DOHH2 (cell line): ENCODE data around the gene IRX4.

Source experiments
- EZH2phosphoT487 ChIP-seq: fragments of 200-600 bp; sonication (generic); IDR thresholded peaks from 2 replicates; pipeline ENCODE4 v1.6.1; 2017; ENCODE audit warnings: borderline replicate concordance, mild to moderate bottlenecking, antibody characterized with exemption, low read length, moderate library complexity, mixed read lengths
- TF ChIP-seq, protein P1 (sequence below): fragments of 200-600 bp; sonication (generic); IDR thresholded peaks from one replicate; pipeline ENCODE4 v1.5.1; 2014; ENCODE audit warnings: antibody characterized with exemption, mild to moderate bottlenecking, low read depth, low read length; ENCODE audit not compliant: poor library complexity, severe bottlenecking

DNA sequence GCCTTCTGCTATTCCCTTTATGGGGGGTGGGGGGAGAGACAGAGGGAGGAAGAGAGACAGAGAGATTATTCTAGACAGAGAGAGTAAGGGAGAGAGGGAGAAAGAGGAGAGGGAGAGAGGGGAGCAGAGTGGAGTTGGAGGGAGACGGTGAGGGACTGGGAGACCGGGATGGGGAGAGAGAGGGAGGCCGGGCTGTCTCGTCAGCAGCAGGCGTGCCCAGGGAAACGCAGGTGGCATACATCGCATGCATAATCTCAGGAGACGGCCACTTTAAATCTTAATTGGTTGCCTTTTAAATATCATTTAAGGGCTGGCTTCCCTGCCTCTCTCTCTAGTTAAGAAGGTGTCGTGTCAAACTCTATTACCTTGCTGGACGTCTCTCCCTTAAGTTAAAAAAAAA lies 8.4 kb downstream of the IRX4 start:
- TF ChIP-seq, protein P1, sequence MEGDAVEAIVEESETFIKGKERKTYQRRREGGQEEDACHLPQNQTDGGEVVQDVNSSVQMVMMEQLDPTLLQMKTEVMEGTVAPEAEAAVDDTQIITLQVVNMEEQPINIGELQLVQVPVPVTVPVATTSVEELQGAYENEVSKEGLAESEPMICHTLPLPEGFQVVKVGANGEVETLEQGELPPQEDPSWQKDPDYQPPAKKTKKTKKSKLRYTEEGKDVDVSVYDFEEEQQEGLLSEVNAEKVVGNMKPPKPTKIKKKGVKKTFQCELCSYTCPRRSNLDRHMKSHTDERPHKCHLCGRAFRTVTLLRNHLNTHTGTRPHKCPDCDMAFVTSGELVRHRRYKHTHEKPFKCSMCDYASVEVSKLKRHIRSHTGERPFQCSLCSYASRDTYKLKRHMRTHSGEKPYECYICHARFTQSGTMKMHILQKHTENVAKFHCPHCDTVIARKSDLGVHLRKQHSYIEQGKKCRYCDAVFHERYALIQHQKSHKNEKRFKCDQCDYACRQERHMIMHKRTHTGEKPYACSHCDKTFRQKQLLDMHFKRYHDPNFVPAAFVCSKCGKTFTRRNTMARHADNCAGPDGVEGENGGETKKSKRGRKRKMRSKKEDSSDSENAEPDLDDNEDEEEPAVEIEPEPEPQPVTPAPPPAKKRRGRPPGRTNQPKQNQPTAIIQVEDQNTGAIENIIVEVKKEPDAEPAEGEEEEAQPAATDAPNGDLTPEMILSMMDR = no peak
- no peak for TF ChIP-seq EZH2phosphoT487
